ENCODE measurements around the gene FAM3A.

The FAM3A gene

GRCh38 chrX:154470914-154471568 is 45.0 kb downstream of the FAM3A start:
- no peak for FAIRE-seq
- no peak for DNase-seq (ENCODE audit: insufficient read length)
- TF ChIP-seq TAF1 (IDR thresholded peaks at IDR 0.05; ENCODE audit: borderline replicate concordance, low read depth, low read length) (no peak), POLR2A (IDR thresholded peaks at IDR 0.05; ENCODE audit: low read depth, low read length) (no peak), POLR2AphosphoS5 (IDR thresholded peaks at IDR 0.05; ENCODE audit: low read depth, low read length) (no peak)

- FAIRE-seq (no peak), DNase-seq (ENCODE audit: insufficient read length) (no peak)
- TF ChIP-seq POLR2A (IDR thresholded peaks at IDR 0.05; ENCODE audit: low read depth, low read length) (no peak), TAF1 (IDR thresholded peaks at IDR 0.05; ENCODE audit: borderline replicate concordance, low read depth, low read length) (no peak), POLR2AphosphoS5 (IDR thresholded peaks at IDR 0.05; ENCODE audit: low read depth, low read length) (no peak)
These were observed 45.6 kb downstream of the FAM3A start for GRCh38 chrX:154470434-154470833.

DNA sequence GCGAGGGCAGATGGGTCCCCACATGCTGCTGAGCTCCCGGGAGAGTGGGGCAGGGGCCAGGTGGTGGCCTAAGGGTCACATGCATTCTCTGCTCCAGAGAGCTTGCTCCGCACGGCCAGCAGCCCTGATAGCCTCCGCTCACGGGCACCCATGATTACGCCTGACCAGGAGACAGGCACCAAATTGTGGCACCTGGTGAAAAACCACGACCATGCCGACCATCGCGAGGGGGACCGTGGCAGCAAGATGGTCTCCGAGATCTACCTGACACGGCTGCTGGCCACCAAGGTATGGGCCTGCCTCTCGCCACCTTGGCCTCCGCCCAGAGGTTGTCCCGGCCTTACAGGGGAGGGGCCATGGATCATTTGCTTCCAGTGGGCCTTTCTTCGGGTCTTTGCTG is 46.2 kb downstream of the FAM3A start:
- DNase-seq (ENCODE audit: insufficient read length) (no peak), FAIRE-seq (no peak)

DNA sequence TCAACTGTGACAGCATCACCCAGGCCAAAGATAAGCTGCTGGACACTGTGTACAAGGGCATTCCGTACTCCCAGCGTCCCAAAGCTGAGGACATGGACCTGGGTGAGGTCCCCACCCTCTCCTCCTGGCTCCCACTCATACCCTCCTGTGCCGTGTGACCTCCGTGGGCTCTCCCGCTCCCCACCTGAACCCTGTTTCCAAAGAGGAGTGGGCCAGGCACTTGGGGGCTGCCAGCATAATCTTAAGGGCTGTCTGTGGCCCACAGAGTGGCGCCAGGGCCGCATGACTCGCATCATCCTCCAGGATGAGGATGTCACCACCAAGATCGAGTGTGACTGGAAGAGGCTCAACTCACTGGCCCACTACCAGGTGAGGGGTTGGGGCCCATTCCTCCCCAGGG is 46.9 kb downstream of the FAM3A start:
- TF ChIP-seq TAF1 (IDR thresholded peaks at IDR 0.05; ENCODE audit: borderline replicate concordance, low read depth, low read length), result no peak
- no peak for TF ChIP-seq POLR2A (IDR thresholded peaks at IDR 0.05; ENCODE audit: low read depth, low read length)
- no peak for TF ChIP-seq POLR2AphosphoS5 (IDR thresholded peaks at IDR 0.05; ENCODE audit: low read depth, low read length)
- FAIRE-seq (no peak), DNase-seq (ENCODE audit: insufficient read length) (no peak)

More for the DNA sequence above, 46.2 kb downstream of the FAM3A start:
- TF ChIP-seq POLR2AphosphoS5 (IDR thresholded peaks at IDR 0.05; ENCODE audit: low read depth, low read length) (no peak), TAF1 (IDR thresholded peaks at IDR 0.05; ENCODE audit: borderline replicate concordance, low read depth, low read length) (no peak), POLR2A (IDR thresholded peaks at IDR 0.05; ENCODE audit: low read depth, low read length) (no peak)

DNA sequence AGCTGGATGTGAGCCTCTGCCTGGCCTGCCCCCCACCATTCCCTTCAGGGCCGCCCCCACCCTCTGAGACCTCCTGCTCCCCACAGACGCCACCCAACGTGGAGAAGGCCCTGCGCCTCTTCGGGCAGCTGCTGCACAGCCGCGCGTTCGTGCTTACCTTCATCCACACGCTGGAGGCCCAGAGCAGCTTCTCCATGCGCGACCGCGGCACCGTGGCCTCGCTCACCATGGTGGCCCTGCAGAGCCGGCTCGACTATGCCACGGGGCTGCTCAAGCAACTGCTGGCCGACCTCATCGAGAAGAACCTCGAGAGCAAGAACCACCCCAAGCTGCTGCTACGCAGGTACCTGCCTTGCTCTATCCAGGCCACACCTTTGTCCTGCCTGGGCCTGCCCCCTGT is 47.8 kb downstream of the FAM3A start:
- DNase-seq (ENCODE audit: insufficient read length) (no peak), FAIRE-seq (no peak)
- TF ChIP-seq POLR2AphosphoS5 (IDR thresholded peaks at IDR 0.05; ENCODE audit: low read depth, low read length), result no peak
- TF ChIP-seq TAF1 (IDR thresholded peaks at IDR 0.05; ENCODE audit: borderline replicate concordance, low read depth, low read length), result no peak
- TF ChIP-seq POLR2A (IDR thresholded peaks at IDR 0.05; ENCODE audit: low read depth, low read length), result no peak

GRCh38 chrX:154467556-154467955 is 48.5 kb downstream of the FAM3A start:
- TF ChIP-seq POLR2A (IDR thresholded peaks at IDR 0.05; ENCODE audit: low read depth, low read length), result no peak
- TF ChIP-seq POLR2AphosphoS5 (IDR thresholded peaks at IDR 0.05; ENCODE audit: low read depth, low read length), result no peak
- TF ChIP-seq TAF1 (IDR thresholded peaks at IDR 0.05; ENCODE audit: borderline replicate concordance, low read depth, low read length), result no peak
- no peak for FAIRE-seq
- no peak for DNase-seq (ENCODE audit: insufficient read length)

GRCh38 chrX:154466907-154467306 is 49.1 kb downstream of the FAM3A start:
- TF ChIP-seq POLR2AphosphoS5 (IDR thresholded peaks at IDR 0.05; ENCODE audit: low read depth, low read length), result no peak
- no peak for FAIRE-seq
- DNase-seq (ENCODE audit: insufficient read length), result no peak

DNA sequence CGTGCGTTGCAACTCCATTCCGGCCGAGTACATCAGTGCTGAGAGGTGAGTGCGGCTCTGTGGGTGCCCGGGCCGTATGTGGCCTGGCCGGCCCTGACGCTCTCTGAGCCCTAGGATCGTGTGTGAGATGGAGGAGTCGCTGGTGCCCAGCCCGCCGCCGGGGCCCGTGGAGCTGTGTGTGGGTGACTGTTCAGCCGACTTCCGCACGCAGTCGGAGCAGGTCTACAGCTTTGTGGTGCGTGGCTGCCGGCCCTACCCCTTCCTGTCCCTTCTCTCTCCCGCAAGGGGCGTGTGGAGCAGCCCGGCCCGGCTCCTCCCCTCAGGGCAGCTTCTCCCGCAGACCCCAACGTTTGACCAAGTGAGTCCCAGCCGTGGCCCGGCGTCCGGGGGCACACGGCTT is 50.0 kb downstream of the FAM3A start:
- DNase-seq (ENCODE audit: insufficient read length) (no peak), FAIRE-seq (no peak)

DNA sequence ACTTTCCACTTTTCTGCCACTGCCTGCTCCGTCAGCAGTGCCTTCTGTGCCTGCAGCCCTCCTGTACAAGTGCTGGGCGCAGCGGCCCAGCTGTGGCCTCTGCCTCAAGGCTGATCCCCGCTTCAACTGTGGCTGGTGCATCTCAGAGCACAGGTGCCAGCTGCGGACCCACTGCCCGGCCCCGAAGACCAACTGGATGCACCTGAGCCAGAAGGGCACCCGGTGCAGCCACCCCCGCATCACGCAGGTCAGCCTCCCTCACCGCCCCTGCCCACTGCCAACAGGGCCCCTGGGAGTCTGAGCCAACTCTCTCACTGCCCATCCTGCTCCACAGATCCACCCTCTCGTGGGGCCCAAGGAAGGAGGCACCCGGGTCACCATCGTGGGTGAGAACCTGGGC is 50.4 kb downstream of the FAM3A start:
- DNase-seq (ENCODE audit: insufficient read length), result no peak
- FAIRE-seq, result no peak
- TF ChIP-seq TAF1 (IDR thresholded peaks at IDR 0.05; ENCODE audit: borderline replicate concordance, low read depth, low read length), result no peak
- TF ChIP-seq POLR2A (IDR thresholded peaks at IDR 0.05; ENCODE audit: low read depth, low read length), result no peak
- TF ChIP-seq POLR2AphosphoS5 (IDR thresholded peaks at IDR 0.05; ENCODE audit: low read depth, low read length), result no peak

More for the DNA sequence above, 50.0 kb downstream of the FAM3A start:
- TF ChIP-seq POLR2AphosphoS5 (IDR thresholded peaks at IDR 0.05; ENCODE audit: low read depth, low read length) (no peak), TAF1 (IDR thresholded peaks at IDR 0.05; ENCODE audit: borderline replicate concordance, low read depth, low read length) (no peak), POLR2A (IDR thresholded peaks at IDR 0.05; ENCODE audit: low read depth, low read length) (no peak)

DNA sequence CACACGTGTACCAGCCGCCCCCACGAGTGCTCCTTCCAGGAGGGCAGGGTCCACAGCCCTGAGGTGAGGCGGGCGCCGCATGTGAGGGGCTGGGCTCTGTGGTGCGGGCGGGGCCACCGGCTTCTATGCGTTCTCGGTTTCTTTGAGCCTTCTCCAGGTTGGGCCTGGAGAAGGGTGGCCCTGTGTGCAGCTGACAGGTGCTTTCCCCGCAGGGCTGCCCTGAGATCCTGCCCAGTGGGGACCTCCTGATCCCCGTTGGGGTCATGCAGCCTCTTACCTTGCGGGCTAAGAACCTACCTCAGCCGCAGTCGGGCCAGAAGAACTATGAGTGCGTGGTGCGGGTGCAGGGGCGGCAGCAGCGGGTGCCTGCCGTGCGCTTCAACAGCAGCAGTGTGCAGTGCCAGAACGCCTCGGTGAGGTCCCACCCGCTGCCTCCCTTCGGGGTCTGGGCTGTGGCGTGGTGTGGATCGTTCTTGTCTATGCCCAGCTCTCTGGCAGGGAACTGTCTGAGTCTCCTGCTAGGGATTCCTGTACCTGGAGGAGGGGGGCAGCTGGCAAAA is 51.1 kb downstream of the FAM3A start:
- TF ChIP-seq POLR2AphosphoS5 (IDR thresholded peaks at IDR 0.05; ENCODE audit: low read depth, low read length) (no peak), POLR2A (IDR thresholded peaks at IDR 0.05; ENCODE audit: low read depth, low read length) (no peak)
- no peak for DNase-seq (ENCODE audit: insufficient read length)
- no peak for FAIRE-seq

- DNase-seq (ENCODE audit: insufficient read length) (no peak), FAIRE-seq (no peak)
- TF ChIP-seq TAF1 (IDR thresholded peaks at IDR 0.05; ENCODE audit: borderline replicate concordance, low read depth, low read length) (no peak), POLR2AphosphoS5 (IDR thresholded peaks at IDR 0.05; ENCODE audit: low read depth, low read length) (no peak), POLR2A (IDR thresholded peaks at IDR 0.05; ENCODE audit: low read depth, low read length) (no peak)
These were observed 52.3 kb downstream of the FAM3A start for GRCh38 chrX:154463611-154464220.

- no peak for DNase-seq (ENCODE audit: insufficient read length)
- FAIRE-seq, result no peak
- no peak for TF ChIP-seq TAF1 (IDR thresholded peaks at IDR 0.05; ENCODE audit: borderline replicate concordance, low read depth, low read length)
- TF ChIP-seq POLR2A (IDR thresholded peaks at IDR 0.05; ENCODE audit: low read depth, low read length), result no peak
These were observed 53.6 kb downstream of the FAM3A start for GRCh38 chrX:154462396-154462795.
